Duodenal mucosa (tissue), 2 donors: Measurements from ENCODE around the gene LBH.

Experiments used
- H3K27ac ChIP-seq: one replicate; pipeline ENCODE4 v1.7.0; 2013; ENCODE audit warnings: low read depth, low read length
- H3K27me3 ChIP-seq, 2 donors: one replicate each; pipeline ENCODE4 v1.7.0; 2013; ENCODE audit warnings: low read length in 2 of 2, control low read depth in 1 of 2; ENCODE audit not compliant: insufficient read depth in 2 of 2, control insufficient read depth in 1 of 2
- H3K36me3 ChIP-seq, 2 donors: one replicate each; pipeline ENCODE4 v1.7.0; 2013; ENCODE audit warnings: low read length in 2 of 2, control low read depth in 1 of 2; ENCODE audit not compliant: insufficient read depth in 2 of 2, control insufficient read depth in 1 of 2
- H3K4me1 ChIP-seq, 2 donors: one replicate each; pipeline ENCODE4 v1.7.0; 2013; ENCODE audit warnings: low read length in 2 of 2, control low read depth in 1 of 2; ENCODE audit not compliant: insufficient read depth in 2 of 2, control insufficient read depth in 1 of 2
- H3K4me3 ChIP-seq, 2 donors: one replicate each; pipeline ENCODE4 v1.7.0; 2013; ENCODE audit warnings: low read length in 2 of 2, low read depth in 1 of 2
- H3K9ac ChIP-seq, 2 donors: one replicate each; pipeline ENCODE4 v1.7.0; 2013; ENCODE audit warnings: low read length in 2 of 2, low read depth in 1 of 2
- H3K9me3 ChIP-seq, 2 donors: one replicate each; pipeline ENCODE4 v1.7.0; 2013; ENCODE audit warnings: low read length in 2 of 2, control low read depth in 1 of 2; ENCODE audit not compliant: control insufficient read depth in 1 of 2

Gene LBH

DNA sequence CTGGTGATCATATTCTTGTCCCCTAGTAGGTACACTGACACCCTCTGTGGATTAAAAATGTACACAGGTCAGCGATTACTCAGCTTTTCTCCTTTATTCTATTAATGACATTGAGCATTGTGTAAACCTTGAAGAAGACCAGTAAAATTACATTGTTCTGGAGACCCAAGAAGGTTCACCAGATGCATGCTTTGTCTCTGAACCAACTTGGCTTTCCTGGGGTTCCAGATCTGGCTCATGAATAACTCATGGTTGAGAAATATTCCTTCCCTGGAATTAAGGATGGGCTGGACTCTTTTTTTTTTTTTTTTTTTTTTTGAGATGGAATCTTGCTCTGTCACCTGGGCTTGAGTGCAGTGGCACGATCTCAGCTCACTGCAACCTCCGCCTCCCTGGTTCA is 11.9 kb downstream of the LBH start:
- no peak overlapping the region for H3K27ac ChIP-seq
- no peaks in the 10 kb centered on the region for H3K9me3 ChIP-seq
- H3K4me3 ChIP-seq: no peak overlapping the region
- no peaks in the 10 kb centered on the region for H3K36me3 ChIP-seq
- H3K4me1 ChIP-seq: peaks cover 0 to 13% of the 10 kb centered on the region in 2 donors
- peaks cover 0 to 3% of the 10 kb centered on the region in 2 donors for H3K27me3 ChIP-seq
- no peak overlapping the region for H3K9ac ChIP-seq

DNA sequence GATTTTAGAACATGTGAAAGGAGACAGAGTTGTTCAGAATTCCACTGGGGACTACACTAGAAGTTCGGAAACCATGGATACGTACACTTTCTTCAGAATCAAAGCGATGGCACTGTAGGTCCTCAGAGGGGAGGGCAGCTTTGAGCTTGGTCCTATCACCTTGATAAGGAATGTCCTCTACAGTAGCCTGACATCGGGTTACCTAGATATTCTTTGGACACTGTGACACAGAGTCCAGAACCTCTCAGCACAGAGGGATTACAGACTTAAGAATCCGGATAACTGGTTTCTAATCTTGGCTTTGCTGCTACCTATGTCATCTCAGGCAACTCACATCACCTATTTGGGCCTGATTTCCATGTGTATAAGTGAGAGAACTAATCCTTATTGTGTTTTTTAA is 14.0 kb downstream of the LBH start:
- Histone ChIP-seq H3K9ac (no peak overlapping the region), H3K9me3 (no peaks in the 10 kb centered on the region), H3K27ac (no peak overlapping the region), H3K27me3 (peaks cover 0 to 3% of the 10 kb centered on the region in 2 donors), H3K4me3 (no peak overlapping the region), H3K36me3 (no peaks in the 10 kb centered on the region), H3K4me1 (peaks cover 0 to 4% of the 10 kb centered on the region in 2 donors)

DNA sequence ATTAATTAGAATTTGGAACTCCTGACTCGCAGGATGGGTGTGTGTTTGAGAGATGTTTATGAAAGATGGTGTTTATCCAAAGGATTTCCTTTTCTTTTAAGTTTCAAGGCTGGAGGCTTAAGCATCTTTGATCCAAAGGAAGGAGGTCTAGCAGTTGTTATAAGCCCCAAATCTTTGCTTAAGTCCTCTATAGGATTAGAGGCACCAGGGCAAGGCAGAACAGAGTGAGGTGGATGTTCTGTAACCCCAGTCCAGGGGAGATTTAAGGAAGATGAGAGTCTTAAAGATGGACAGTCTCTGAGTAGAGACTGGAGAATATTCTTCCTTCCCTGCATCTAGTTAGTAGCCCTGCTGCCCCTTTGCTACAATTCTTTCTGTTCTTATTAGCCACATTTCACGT is 17.5 kb downstream of the LBH start:
- Histone ChIP-seq H3K27ac (no peak overlapping the region), H3K4me1 (peaks cover 13 to 25% of the 10 kb centered on the region in 2 donors), H3K4me3 (no peak overlapping the region), H3K9me3 (no peaks in the 10 kb centered on the region), H3K36me3 (no peaks in the 10 kb centered on the region), H3K27me3 (peaks cover 0 to 3% of the 10 kb centered on the region in 2 donors), H3K9ac (no peak overlapping the region)

DNA sequence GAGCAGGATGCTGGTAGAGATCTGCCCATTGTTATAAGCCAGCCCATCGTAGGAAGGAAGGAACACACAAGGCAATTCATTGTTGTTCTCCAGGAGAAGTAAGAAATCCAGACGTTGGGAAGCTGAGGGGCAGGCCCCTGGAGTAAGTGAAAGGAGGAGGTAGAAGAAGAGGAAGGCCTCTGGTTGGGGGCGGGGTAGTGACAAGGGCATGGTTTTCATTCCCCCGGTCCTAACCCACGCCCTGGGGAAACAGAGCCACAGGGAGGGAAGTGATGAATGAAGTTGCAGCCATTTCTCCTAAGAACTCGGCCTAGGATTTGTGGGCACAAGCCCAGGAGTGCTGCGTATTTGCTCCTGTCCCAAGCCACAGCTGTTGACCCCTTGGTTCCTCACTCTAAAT is 18.0 kb downstream of the LBH start:
- Histone ChIP-seq H3K36me3 (no peaks in the 10 kb centered on the region), H3K4me1 (peaks cover 18 to 31% of the 10 kb centered on the region in 2 donors), H3K4me3 (no peak overlapping the region), H3K27ac (no peak overlapping the region), H3K27me3 (no peaks in the 10 kb centered on the region), H3K9me3 (no peaks in the 10 kb centered on the region), H3K9ac (no peak overlapping the region)

DNA sequence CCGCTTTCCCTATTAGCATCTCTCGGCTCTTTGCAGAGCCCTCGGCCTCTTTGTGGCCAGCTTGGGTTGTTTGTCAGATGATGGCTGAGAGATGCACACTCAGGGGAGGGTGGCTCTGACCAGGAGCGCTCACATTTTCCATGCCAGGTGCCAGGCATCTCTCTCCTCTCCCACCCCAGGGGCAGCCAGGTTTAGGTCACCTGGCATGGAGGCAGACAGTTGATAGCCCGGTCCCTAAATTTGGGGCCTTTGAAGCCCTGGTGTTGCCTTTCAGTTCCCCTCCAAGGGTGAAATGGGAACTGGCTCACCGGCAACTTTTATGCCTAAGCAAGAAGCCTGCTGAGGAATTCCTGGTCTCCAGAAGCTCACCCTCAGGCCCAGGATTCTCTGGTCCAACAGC is 19.1 kb downstream of the LBH start:
- Histone ChIP-seq H3K9me3 (no peaks in the 10 kb centered on the region), H3K36me3 (no peaks in the 10 kb centered on the region), H3K4me3 (no peak overlapping the region), H3K27me3 (no peaks in the 10 kb centered on the region), H3K9ac (no peak overlapping the region), H3K27ac (no peak overlapping the region), H3K4me1 (peaks cover 29 to 40% of the 10 kb centered on the region in 2 donors)

DNA sequence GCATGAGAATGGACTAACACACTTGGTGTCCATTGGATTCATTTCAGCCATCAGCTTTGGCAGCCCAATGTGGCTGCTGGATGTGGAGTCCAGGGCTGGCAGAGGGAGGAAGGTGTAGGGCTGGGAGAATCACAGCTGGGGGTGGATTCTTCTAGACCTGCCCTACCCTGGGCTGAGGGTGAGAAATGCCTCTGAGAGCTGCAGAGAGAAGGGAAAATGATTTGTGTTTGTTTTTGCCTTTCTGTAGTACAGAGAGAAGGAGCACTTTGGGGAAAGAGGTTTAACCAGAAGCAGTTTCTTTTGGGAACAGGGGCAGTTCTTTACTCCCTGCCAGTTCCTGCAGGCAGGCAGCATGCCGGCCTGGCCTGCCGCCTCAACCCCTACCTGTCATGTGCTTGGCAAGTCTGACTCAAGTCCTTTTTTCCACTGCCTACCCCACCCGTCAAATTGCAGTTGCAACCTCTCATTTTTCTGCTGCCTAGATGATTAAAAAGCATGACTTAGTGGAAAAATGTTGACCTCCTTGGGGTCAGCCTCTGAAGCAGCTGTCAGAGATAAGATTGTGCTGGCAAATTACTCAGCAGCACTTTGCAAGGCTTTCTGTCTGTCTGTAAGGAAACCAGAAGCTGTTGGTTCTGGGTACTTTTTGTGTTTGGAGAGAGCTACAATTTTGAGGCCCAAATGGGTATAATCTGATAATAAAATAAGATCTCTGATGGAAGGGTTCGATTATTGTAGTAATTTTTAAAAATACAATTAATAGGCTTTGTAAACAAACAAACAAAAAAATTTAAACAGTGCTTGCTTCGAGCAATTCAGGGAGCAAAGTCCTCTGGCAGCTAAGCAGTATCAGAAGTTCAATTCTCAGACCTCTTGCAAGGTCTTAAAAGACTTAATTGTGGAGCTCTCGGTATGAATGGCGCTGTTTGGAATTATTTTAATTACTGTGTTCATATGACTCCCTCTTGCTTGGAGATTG is 21.7 kb downstream of the LBH start:
- Histone ChIP-seq H3K4me3 (peak overlapping the region in 1 of 2 donors; percentile 16), H3K4me1 (peaks cover 36 to 50% of the 10 kb centered on the region in 2 donors), H3K36me3 (peaks cover 0 to 5% of the 10 kb centered on the region in 2 donors), H3K9ac (peak overlapping the region; percentile 30 to 48), H3K27me3 (no peaks in the 10 kb centered on the region), H3K27ac (peak overlapping the region; percentile 84), H3K9me3 (no peaks in the 10 kb centered on the region)

DNA sequence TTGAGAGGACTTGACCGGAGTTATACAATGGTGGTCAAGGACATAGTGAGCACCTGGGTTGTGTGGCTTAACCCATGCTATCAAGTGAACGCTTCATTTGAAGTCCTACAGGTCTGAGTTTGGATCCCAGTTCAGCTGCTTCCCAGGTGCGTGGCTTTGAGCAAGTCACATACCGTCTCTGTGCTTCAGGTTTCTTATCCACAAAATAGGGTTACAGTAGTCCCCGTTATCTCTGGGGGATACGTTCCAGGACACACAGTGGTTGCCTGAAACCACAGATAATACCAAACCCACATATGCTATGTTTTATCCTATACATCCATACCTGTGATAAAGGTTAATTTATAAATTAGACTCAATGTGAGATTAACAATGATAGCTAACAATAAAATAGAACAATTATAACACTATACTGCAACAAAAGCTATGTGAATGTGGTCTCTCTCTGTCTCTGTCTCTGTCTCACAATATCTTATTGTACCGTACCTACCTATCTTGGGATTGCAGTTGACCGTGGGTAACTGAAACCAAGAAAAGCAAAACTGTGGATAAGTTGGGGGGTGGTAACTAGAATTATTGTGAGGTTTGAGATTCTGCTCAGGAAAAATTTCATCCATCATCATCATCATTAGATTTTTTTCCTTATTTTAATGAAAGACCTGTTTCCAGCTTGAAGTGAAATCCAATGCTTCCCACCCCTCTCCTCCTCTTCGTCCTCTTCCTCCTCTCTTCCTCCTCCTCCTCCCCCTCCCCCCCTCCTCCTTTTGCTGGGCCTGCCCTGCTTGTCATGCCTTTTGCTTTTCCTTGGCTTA is 22.7 kb downstream of the LBH start:
- Histone ChIP-seq H3K9ac (no peak overlapping the region), H3K4me3 (no peak overlapping the region), H3K36me3 (peaks cover 0 to 9% of the 10 kb centered on the region in 2 donors), H3K27me3 (no peaks in the 10 kb centered on the region), H3K27ac (peak overlapping the region; percentile 0), H3K9me3 (no peaks in the 10 kb centered on the region), H3K4me1 (peaks cover 44 to 50% of the 10 kb centered on the region in 2 donors)

DNA sequence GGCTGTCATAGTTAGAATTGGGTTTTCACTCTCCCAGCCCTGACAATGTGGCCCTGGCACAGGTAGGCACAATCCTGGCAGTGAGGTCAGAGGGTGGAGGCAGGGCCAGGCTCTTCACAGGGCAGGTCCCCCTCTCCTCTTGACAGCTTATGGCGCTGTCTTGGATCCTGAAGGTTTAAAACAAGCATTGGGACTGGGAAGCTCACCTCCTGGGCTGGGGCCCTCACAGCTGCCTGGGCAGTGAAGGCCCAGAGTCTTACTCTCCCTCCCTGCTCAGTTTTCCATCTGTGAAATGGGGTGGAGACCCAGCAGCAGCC is 23.3 kb downstream of the LBH start:
- H3K27ac ChIP-seq: no peak overlapping the region
- no peaks in the 10 kb centered on the region for H3K9me3 ChIP-seq
- no peak overlapping the region for H3K9ac ChIP-seq
- no peak overlapping the region for H3K4me3 ChIP-seq
- peaks cover 44 to 46% of the 10 kb centered on the region in 2 donors for H3K4me1 ChIP-seq
- no peaks in the 10 kb centered on the region for H3K27me3 ChIP-seq
- H3K36me3 ChIP-seq: peaks cover 0 to 9% of the 10 kb centered on the region in 2 donors

DNA sequence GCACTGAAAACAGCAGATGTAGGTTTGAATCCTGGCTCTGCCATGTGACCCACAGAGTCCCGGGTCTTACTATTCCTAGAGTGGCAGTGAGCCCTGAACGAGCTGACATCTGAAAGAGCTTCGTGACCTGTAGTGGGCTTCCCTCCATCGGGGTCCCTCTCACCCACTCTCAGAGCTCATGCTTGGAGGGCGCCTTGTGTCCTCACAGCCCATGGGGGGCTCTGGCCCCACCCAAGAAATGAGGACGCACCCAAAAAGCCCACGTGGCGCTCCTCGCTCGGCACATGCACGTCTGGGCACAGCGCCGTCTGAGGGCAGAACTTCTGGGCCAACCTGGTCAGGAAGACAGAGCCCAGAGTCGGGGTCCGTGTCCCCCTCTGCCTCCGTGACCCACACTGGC is 23.7 kb downstream of the LBH start:
- Histone ChIP-seq H3K36me3 (peaks cover 0 to 9% of the 10 kb centered on the region in 2 donors), H3K27me3 (no peaks in the 10 kb centered on the region), H3K9ac (no peak overlapping the region), H3K4me1 (peaks cover 44 to 46% of the 10 kb centered on the region in 2 donors), H3K4me3 (no peak overlapping the region), H3K27ac (no peak overlapping the region), H3K9me3 (no peaks in the 10 kb centered on the region)
